Mesenchymal stem cell (in vitro differentiated cells and primary cell): ENCODE results near the gene IMMP2L.

Source experiments
- DNase-seq: peaks from one replicate; pipeline ENCODE4 v3.0.0-alpha.2; 2013
- H2AFZ ChIP-seq: one replicate; pipeline ENCODE4 v1.6.1; 2013; ENCODE audit warnings: low read depth, mild to moderate bottlenecking, control low read depth, inconsistent platforms, low read length, moderate library complexity
- H2AK5ac ChIP-seq: 2 replicates; pipeline ENCODE4 v1.6.1; 2013; ENCODE audit warnings: low read length, moderate library complexity, mild to moderate bottlenecking, inconsistent platforms; ENCODE audit not compliant: severe bottlenecking
- H2BK120ac ChIP-seq: one replicate; pipeline ENCODE4 v1.6.1; 2013; ENCODE audit warnings: low read depth, mild to moderate bottlenecking, inconsistent platforms, low read length, moderate library complexity
- H2BK12ac ChIP-seq, 2 experiments: one replicate each; pipeline ENCODE4 v1.6.1; 2013; ENCODE audit warnings: inconsistent platforms in 2 of 2, low read length in 2 of 2, mild to moderate bottlenecking in 2 of 2, moderate library complexity in 2 of 2, control low read depth in 1 of 2
- H2BK15ac ChIP-seq: one replicate; pipeline ENCODE4 v1.6.1; 2013; ENCODE audit warnings: mild to moderate bottlenecking, low read depth, inconsistent platforms; ENCODE audit not compliant: poor library complexity, severe bottlenecking
- H2BK5ac ChIP-seq: 2 replicates; pipeline ENCODE4 v1.6.1; 2013; ENCODE audit warnings: low read depth, mild to moderate bottlenecking, low read length, control low read depth, inconsistent platforms; ENCODE audit not compliant: poor library complexity, severe bottlenecking
- H3K14ac ChIP-seq, 2 experiments: one replicate each; pipeline ENCODE4 v1.6.1; 2013; ENCODE audit warnings: inconsistent platforms in 2 of 2, low read length in 2 of 2, control low read depth in 1 of 2, mild to moderate bottlenecking in 1 of 2, moderate library complexity in 1 of 2
- H3K18ac ChIP-seq, 2 experiments: one replicate each; pipeline ENCODE4 v1.6.1; 2013; ENCODE audit warnings: inconsistent platforms in 2 of 2, low read length in 2 of 2, control low read depth in 1 of 2, low read depth in 1 of 2, mild to moderate bottlenecking in 1 of 2
- H3K23ac ChIP-seq, 2 experiments: one replicate each; pipeline ENCODE4 v1.6.1; 2013; ENCODE audit warnings: inconsistent platforms in 2 of 2, low read length in 2 of 2, mild to moderate bottlenecking in 2 of 2, moderate library complexity in 2 of 2, control low read depth in 1 of 2
- H3K27ac ChIP-seq: 2 replicates; pipeline ENCODE4 v1.5.1; 2013; ENCODE audit warnings: mild to moderate bottlenecking, moderate library complexity, low read length, control low read depth, inconsistent platforms; ENCODE audit not compliant: poor library complexity, severe bottlenecking
- H3K27me3 ChIP-seq, 2 experiments: 2 replicates each; pipeline versions ENCODE4 v1.6.1 to v1.7.0; 2013; ENCODE audit warnings: low read length in 2 of 2, mild to moderate bottlenecking in 2 of 2, moderate library complexity in 2 of 2, control low read depth in 1 of 2, inconsistent platforms in 1 of 2; ENCODE audit not compliant: control insufficient read depth in 1 of 2, insufficient read depth in 1 of 2
- H3K36me3 ChIP-seq, 2 experiments: 2 replicates each; pipeline versions ENCODE4 v1.6.1 to v1.7.0; 2013; ENCODE audit warnings: low read length in 2 of 2, control low read depth in 1 of 2, inconsistent platforms in 1 of 2, low read depth in 1 of 2, mild to moderate bottlenecking in 1 of 2; ENCODE audit not compliant: insufficient read depth in 2 of 2, control insufficient read depth in 1 of 2
- H3K4ac ChIP-seq, 2 experiments: one replicate each; pipeline ENCODE4 v1.6.1; 2013; ENCODE audit warnings: inconsistent platforms in 2 of 2, low read length in 2 of 2, mild to moderate bottlenecking in 2 of 2, moderate library complexity in 2 of 2, control low read depth in 1 of 2, low read depth in 1 of 2
- H3K4me1 ChIP-seq: 2 replicates; pipeline ENCODE4 v1.6.1; 2013; ENCODE audit warnings: low read depth, low read length, control low read depth; ENCODE audit not compliant: control insufficient read depth, insufficient read depth
- H3K4me2 ChIP-seq: 2 replicates; pipeline ENCODE4 v1.6.1; 2013; ENCODE audit warnings: low read length, mild to moderate bottlenecking, inconsistent platforms; ENCODE audit not compliant: poor library complexity, severe bottlenecking
- H3K4me3 ChIP-seq, 2 experiments: 2 replicates each; pipeline versions ENCODE4 v1.5.1 to v1.7.0; 2013; ENCODE audit warnings: low read length in 2 of 2, mild to moderate bottlenecking in 2 of 2, control low read depth in 1 of 2, low read depth in 1 of 2; ENCODE audit not compliant: insufficient read depth in 1 of 2
- H3K79me1 ChIP-seq: replicated peaks from 2 replicates; pipeline ENCODE4 v1.6.1; 2013; ENCODE audit warnings: mild to moderate bottlenecking, control low read depth, low read length, inconsistent platforms; ENCODE audit not compliant: poor library complexity, severe bottlenecking
- H3K9ac ChIP-seq: 2 replicates; pipeline ENCODE4 v1.7.0; 2013; ENCODE audit warnings: mild to moderate bottlenecking, low read length, moderate library complexity
- H3K9me3 ChIP-seq: 2 replicates; pipeline ENCODE4 v1.7.0; 2013; ENCODE audit warnings: mild to moderate bottlenecking, low read length; ENCODE audit not compliant: control insufficient read depth
- H4K8ac ChIP-seq: one replicate; pipeline ENCODE4 v1.6.1; 2013; ENCODE audit warnings: inconsistent platforms, mild to moderate bottlenecking, low read length, moderate library complexity
- H4K91ac ChIP-seq: one replicate; pipeline ENCODE4 v1.6.1; 2013; ENCODE audit warnings: mild to moderate bottlenecking, low read length, inconsistent platforms
- WGBS: methylation state at CpG from one replicate; pipeline ENCODE4 v1.1.7; 2013; ENCODE audit warnings: mixed read lengths; 5-methylcytosine and 5-hydroxymethylcytosine counted together

IMMP2L gene

DNA sequence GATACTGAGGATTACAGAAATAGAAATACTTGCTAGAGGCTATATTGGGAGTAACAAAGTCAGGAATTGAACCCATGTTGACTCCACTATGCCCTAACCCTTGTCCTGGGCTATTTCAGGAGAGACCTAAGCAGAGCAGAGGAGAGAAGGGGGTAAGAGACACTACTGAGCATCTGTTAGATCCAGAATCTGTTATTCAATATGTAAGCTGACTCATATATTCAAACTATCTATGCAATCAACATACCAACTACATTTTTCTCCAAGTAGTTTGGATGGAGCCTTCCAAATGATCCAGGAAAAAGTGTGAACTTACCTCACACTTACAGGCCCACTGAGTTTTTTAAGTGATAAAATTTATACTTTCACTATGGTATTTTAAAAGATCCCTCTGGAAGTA, 216.1 kb downstream of the IMMP2L start:
- Histone ChIP-seq H3K4me2 (no peak overlapping the region), H3K23ac (no peak overlapping the region), H3K18ac (no peak overlapping the region), H2AK5ac (no peak overlapping the region), H2BK12ac (no peak overlapping the region), H3K79me1 (no peaks in the 10 kb centered on the region), H2BK120ac (no peak overlapping the region), H4K8ac (no peak overlapping the region), H3K4me3 (no peak overlapping the region), H2BK5ac (no peak overlapping the region), H3K4me1 (no peaks in the 10 kb centered on the region), H3K9me3 (peaks cover 24% of the 10 kb centered on the region), H3K27me3 (no peaks in the 10 kb centered on the region), H3K9ac (no peak overlapping the region), H2AFZ (no peak overlapping the region), H3K14ac (no peak overlapping the region), H3K36me3 (no peaks in the 10 kb centered on the region), H3K27ac (no peak overlapping the region), H4K91ac (no peak overlapping the region), H2BK15ac (no peak overlapping the region), H3K4ac (no peak overlapping the region)
- no peak for DNase-seq

DNA sequence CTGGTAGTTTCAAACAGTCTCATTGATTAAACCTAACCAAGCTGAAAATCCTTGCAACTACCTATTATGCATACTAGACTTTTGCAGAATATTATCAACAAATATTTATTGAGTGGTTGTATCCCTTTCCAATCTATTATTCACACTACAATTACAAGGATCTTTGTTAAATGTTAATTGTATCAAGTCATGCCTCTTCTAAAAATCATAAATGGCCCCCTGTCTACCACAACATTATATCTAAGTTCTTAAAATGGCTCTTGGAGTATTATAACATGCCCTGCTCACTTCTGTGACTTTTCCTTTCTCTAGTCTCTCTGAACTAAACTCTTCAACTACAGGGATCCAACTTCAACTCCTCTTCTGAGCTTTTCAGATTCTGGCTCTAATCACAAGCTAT, 219.3 kb downstream of the IMMP2L start:
- no peak overlapping the region for H4K8ac ChIP-seq
- no peaks in the 10 kb centered on the region for H3K36me3 ChIP-seq
- no peaks in the 10 kb centered on the region for H3K79me1 ChIP-seq
- no peak overlapping the region for H2AFZ ChIP-seq
- H3K18ac ChIP-seq = no peak overlapping the region
- H3K4me1 ChIP-seq = no peaks in the 10 kb centered on the region
- no peak overlapping the region for H3K27ac ChIP-seq
- peaks cover 24% of the 10 kb centered on the region for H3K9me3 ChIP-seq
- no peak overlapping the region for H3K4me3 ChIP-seq
- no peak overlapping the region for H2BK120ac ChIP-seq
- no peaks in the 10 kb centered on the region for H3K27me3 ChIP-seq
- H2BK5ac ChIP-seq = no peak overlapping the region
- no peak overlapping the region for H3K23ac ChIP-seq
- no peak overlapping the region for H3K4ac ChIP-seq
- H3K9ac ChIP-seq = no peak overlapping the region
- DNase-seq = no peak
- no peak overlapping the region for H2BK15ac ChIP-seq
- H4K91ac ChIP-seq = no peak overlapping the region
- H2BK12ac ChIP-seq = no peak overlapping the region
- no peak overlapping the region for H3K4me2 ChIP-seq
- H2AK5ac ChIP-seq = no peak overlapping the region
- no peak overlapping the region for H3K14ac ChIP-seq

GRCh38 chr7:111339006-111339405, 223.3 kb downstream of the IMMP2L start:
- Histone ChIP-seq H2BK15ac (no peak overlapping the region), H3K23ac (no peak overlapping the region)

GRCh38 chr7:111333010-111333409, 229.3 kb downstream of the IMMP2L start:
- H3K36me3 ChIP-seq = no peaks in the 10 kb centered on the region
- H2AFZ ChIP-seq = no peak overlapping the region
- no peak overlapping the region for H3K4me2 ChIP-seq
- no peak overlapping the region for H3K18ac ChIP-seq
- H2BK120ac ChIP-seq = no peak overlapping the region
- H4K91ac ChIP-seq = no peak overlapping the region
- no peak overlapping the region for H2BK12ac ChIP-seq
- H2BK5ac ChIP-seq = no peak overlapping the region
- H3K79me1 ChIP-seq = no peaks in the 10 kb centered on the region
- H3K4me3 ChIP-seq = no peak overlapping the region
- H4K8ac ChIP-seq = no peak overlapping the region
- no peak overlapping the region for H3K4ac ChIP-seq
- no peak overlapping the region for H2BK15ac ChIP-seq
- no peak overlapping the region for H2AK5ac ChIP-seq
- DNase-seq = no peak
- H3K9me3 ChIP-seq = no peaks in the 10 kb centered on the region
- no CpG with 5 or more reads among the region's 1 CpG for WGBS
- H3K4me1 ChIP-seq = no peaks in the 10 kb centered on the region
- H3K9ac ChIP-seq = no peak overlapping the region
- H3K14ac ChIP-seq = no peak overlapping the region
- no peaks in the 10 kb centered on the region for H3K27me3 ChIP-seq
- H3K27ac ChIP-seq = no peak overlapping the region
- no peak overlapping the region for H3K23ac ChIP-seq

More at GRCh38 chr7:111339006-111339405, 223.3 kb downstream of the IMMP2L start:
- no peak overlapping the region for H2AFZ ChIP-seq
- no peaks in the 10 kb centered on the region for H3K36me3 ChIP-seq
- peaks cover 17% of the 10 kb centered on the region for H3K9me3 ChIP-seq
- no peaks in the 10 kb centered on the region for H3K79me1 ChIP-seq
- H2BK120ac ChIP-seq = no peak overlapping the region
- H2BK5ac ChIP-seq = no peak overlapping the region
- no peak overlapping the region for H4K8ac ChIP-seq
- no peak overlapping the region for H3K4me2 ChIP-seq
- H3K9ac ChIP-seq = no peak overlapping the region
- no peak for DNase-seq
- H2AK5ac ChIP-seq = no peak overlapping the region
- H2BK12ac ChIP-seq = no peak overlapping the region
- H3K27ac ChIP-seq = no peak overlapping the region
- H3K4me3 ChIP-seq = no peak overlapping the region
- H4K91ac ChIP-seq = no peak overlapping the region
- H3K4me1 ChIP-seq = no peaks in the 10 kb centered on the region
- no peak overlapping the region for H3K14ac ChIP-seq
- H3K18ac ChIP-seq = no peak overlapping the region
- H3K4ac ChIP-seq = no peak overlapping the region
- WGBS = 91% methylated on average over 1 of the region's 1 CpG
- H3K27me3 ChIP-seq = no peaks in the 10 kb centered on the region
